Endothelial cell of umbilical vein (primary cell): ENCODE results near the gene HSPB2. TPM values are rescaled to one million over a fixed set of nuclear protein-coding genes. Genes with fewer than 3 reads are reported as not detected.

ENCODE experiments used
- BruUV-seq: library from RNA; stranded (reverse); fragments of 400-500 nt; replicated peaks from 2 replicates; lab custom pipeline; 2021; lab: Mats Ljungman, UMichigan
- CTCF ChIA-PET: fragments of 300-600, 350-600 bp; sonication (Branson Sonifier 250); formaldehyde crosslinking; loops from one replicate; lab custom pipeline; 2021; ENCODE audit warnings: antibody characterized with exemption, inconsistent platforms; lab: Charles Lee
- POLR2A ChIA-PET: fragments of 300-600, 350-600 bp; sonication (Branson Sonifier 250); formaldehyde crosslinking; loops from one replicate; lab custom pipeline; 2021; ENCODE audit warnings: antibody characterized with exemption, inconsistent platforms; lab: Charles Lee
- DNase-seq: peaks from one replicate; pipeline ENCODE4 v3.0.0-alpha.2; 2011; ENCODE audit warnings: low read depth, low spot score
- FAIRE-seq: peaks from 2 replicates; lab custom pipeline; 2011; peaks lifted over from hg19 to GRCh38; lab: Jason Lieb, UNC
- H2AFZ ChIP-seq: 2 replicates; pipeline ENCODE4 v1.6.0; 2012; ENCODE audit warnings: low read depth, low read length, control low read depth, inconsistent platforms
- H3K27ac ChIP-seq: 2 replicates; pipeline ENCODE4 v1.5.1; 2011; ENCODE audit warnings: low read depth, mild to moderate bottlenecking, control low read depth, low read length, moderate library complexity; ENCODE audit not compliant: insufficient read depth
- H3K27me3 ChIP-seq, 2 experiments: 2 replicates each; pipeline versions ENCODE4 v1.6.0 to v1.6.1; 2011; ENCODE audit warnings: low read length in 2 of 2, mixed read lengths in 1 of 2; ENCODE audit not compliant: control insufficient read depth in 2 of 2, insufficient read depth in 2 of 2
- H3K36me3 ChIP-seq, 2 experiments: 2 replicates in 1 of 2; 3 replicates in 1 of 2; pipeline ENCODE4 v1.5.1; 2011; ENCODE audit warnings: low read length in 2 of 2, mild to moderate bottlenecking in 1 of 2, moderate library complexity in 1 of 2; ENCODE audit not compliant: control insufficient read depth in 2 of 2, insufficient read depth in 2 of 2; ENCODE audit errors: extremely low read depth in 1 of 2
- H3K4me1 ChIP-seq: 3 replicates; pipeline ENCODE4 v1.5.1; 2011; ENCODE audit warnings: mild to moderate bottlenecking, low read length; ENCODE audit not compliant: control insufficient read depth, insufficient read depth; ENCODE audit errors: extremely low read depth
- H3K4me2 ChIP-seq: 2 replicates; pipeline ENCODE4 v1.6.1; 2011; ENCODE audit warnings: low read length, control low read depth, mixed read lengths; ENCODE audit not compliant: insufficient read depth
- H3K4me3 ChIP-seq, 3 experiments: fragments of 200-600 bp in 1 of 3; sonication (generic), shearing (Covaris generic) in 1 of 3; replicated peaks in 1 of 3; 2 replicates each; pipeline ENCODE4 v1.5.1; 2011 to 2016; ENCODE audit warnings: control low read depth in 3 of 3, low read length in 3 of 3, mild to moderate bottlenecking in 2 of 3, inconsistent platforms in 1 of 3, low read depth in 1 of 3, moderate library complexity in 1 of 3; ENCODE audit not compliant: insufficient read depth in 1 of 3
- H3K79me2 ChIP-seq: 2 replicates; pipeline ENCODE4 v1.6.0; 2012; ENCODE audit warnings: low read length, inconsistent platforms; ENCODE audit not compliant: control insufficient read depth, insufficient read depth
- H3K9ac ChIP-seq: replicated peaks from 2 replicates; pipeline ENCODE3; 2011; ENCODE audit warnings: low read length, control low read depth; ENCODE audit not compliant: insufficient read depth; ENCODE audit errors: extremely low read depth
- H3K9me1 ChIP-seq: replicated peaks from 3 replicates; pipeline ENCODE4 v1.6.0; 2011; ENCODE audit warnings: mild to moderate bottlenecking, low read length; ENCODE audit not compliant: control insufficient read depth, insufficient read depth; ENCODE audit errors: extremely low read depth
- H3K9me3 ChIP-seq: replicated peaks from 2 replicates; pipeline ENCODE4 v1.5.1; 2012; ENCODE audit warnings: low read length, inconsistent platforms; ENCODE audit not compliant: control insufficient read depth, insufficient read depth
- H4K20me1 ChIP-seq: replicated peaks from 2 replicates; pipeline ENCODE3; 2011; ENCODE audit warnings: mild to moderate bottlenecking, low read length; ENCODE audit not compliant: control insufficient read depth, insufficient read depth; ENCODE audit errors: extremely low read depth
- EZH2 ChIP-seq: IDR thresholded peaks from 2 replicates; pipeline ENCODE4 v1.6.1; 2012; ENCODE audit warnings: borderline replicate concordance, low read depth, mild to moderate bottlenecking, moderate library complexity, low read length, inconsistent platforms; ENCODE audit not compliant: severe bottlenecking
- FOS ChIP-seq: IDR thresholded peaks from 2 replicates; pipeline ENCODE4 v1.6.1; 2011; ENCODE audit warnings: mild to moderate bottlenecking, low read length, moderate library complexity, borderline replicate concordance; ENCODE audit not compliant: insufficient read depth
- GATA2 ChIP-seq: IDR thresholded peaks from 2 replicates; pipeline ENCODE4 v1.7.0; 2011; ENCODE audit warnings: low read depth, mild to moderate bottlenecking, moderate library complexity, mixed read lengths, low read length; ENCODE audit not compliant: insufficient read length, insufficient read depth
- JUN ChIP-seq: IDR thresholded peaks from 2 replicates; pipeline ENCODE4 v1.6.1; 2011; ENCODE audit warnings: borderline replicate concordance, low read depth; ENCODE audit not compliant: insufficient read length, insufficient read depth
- MYC ChIP-seq: IDR thresholded peaks from one replicate; pipeline ENCODE4 v1.6.1; 2011; ENCODE audit warnings: mild to moderate bottlenecking, low read depth, low read length
- POLR2A ChIP-seq: IDR thresholded peaks from 2 replicates; pipeline ENCODE4 v1.6.1; 2012; ENCODE audit warnings: low read depth, mild to moderate bottlenecking, control low read depth, low read length
- POLR2AphosphoS5 ChIP-seq: IDR thresholded peaks from 2 replicates; pipeline ENCODE4 v1.6.1; 2012; ENCODE audit warnings: low read depth, mild to moderate bottlenecking, control low read depth, low read length, moderate library complexity; ENCODE audit not compliant: insufficient read depth
- dilution Hi-C: fragments of 300-500 bp; cut with MboI; formaldehyde crosslinking; loops from one replicate; pipeline ENCODE4 v1.15.0; 2019; ENCODE audit warnings: low sequenced_read_pairs; ENCODE audit not compliant: extremely low pct_ligation_motif_present
- intact Hi-C: fragments of 100-400 bp; cut with micrococcal nuclease; formaldehyde crosslinking; loops from one replicate; pipeline ENCODE4 v1.10.0; 2022
- polyA plus RNA-seq, 4 experiments: library from polyadenylated mRNA; depleted of rRNA in 3 of 4; stranded (reverse) in 3 of 4; unstranded in 1 of 4; fragments of >200 nt; gene quantifications; 2 replicates each; pipeline versions ENCODE4 v1.2.1 to v1.2.3, GENCODE V29; 2011 to 2012; ENCODE audit warnings: missing spikeins in 1 of 4
- total RNA-seq: library from RNA; stranded (reverse); gene quantifications from 2 replicates; pipeline ENCODE4 v1.2.3, GENCODE V29; 2021
- TF ChIP-seq, protein P1 (sequence below): IDR thresholded peaks from 2 replicates; pipeline ENCODE4 v1.6.1; 2011; ENCODE audit not compliant: insufficient read depth, insufficient read length
- TF ChIP-seq, protein P2 (sequence below), 2 donors: IDR thresholded peaks; 1 replicate in 1 of 2; 2 replicates in 1 of 2; pipeline ENCODE4 v1.5.1; 2011; ENCODE audit warnings: low read length in 2 of 2, mild to moderate bottlenecking in 2 of 2, moderate library complexity in 2 of 2, control low read depth in 1 of 2, inconsistent platforms in 1 of 2, low read depth in 1 of 2; ENCODE audit not compliant: insufficient read depth in 1 of 2; ENCODE audit errors: extremely low read depth in 1 of 2

HSPB2 gene
- total and polyA plus RNA-seq, 2 donors (not counting 3 experiments of a cell fraction or from before 2014, with no cell fraction given) = not detected

DNA sequence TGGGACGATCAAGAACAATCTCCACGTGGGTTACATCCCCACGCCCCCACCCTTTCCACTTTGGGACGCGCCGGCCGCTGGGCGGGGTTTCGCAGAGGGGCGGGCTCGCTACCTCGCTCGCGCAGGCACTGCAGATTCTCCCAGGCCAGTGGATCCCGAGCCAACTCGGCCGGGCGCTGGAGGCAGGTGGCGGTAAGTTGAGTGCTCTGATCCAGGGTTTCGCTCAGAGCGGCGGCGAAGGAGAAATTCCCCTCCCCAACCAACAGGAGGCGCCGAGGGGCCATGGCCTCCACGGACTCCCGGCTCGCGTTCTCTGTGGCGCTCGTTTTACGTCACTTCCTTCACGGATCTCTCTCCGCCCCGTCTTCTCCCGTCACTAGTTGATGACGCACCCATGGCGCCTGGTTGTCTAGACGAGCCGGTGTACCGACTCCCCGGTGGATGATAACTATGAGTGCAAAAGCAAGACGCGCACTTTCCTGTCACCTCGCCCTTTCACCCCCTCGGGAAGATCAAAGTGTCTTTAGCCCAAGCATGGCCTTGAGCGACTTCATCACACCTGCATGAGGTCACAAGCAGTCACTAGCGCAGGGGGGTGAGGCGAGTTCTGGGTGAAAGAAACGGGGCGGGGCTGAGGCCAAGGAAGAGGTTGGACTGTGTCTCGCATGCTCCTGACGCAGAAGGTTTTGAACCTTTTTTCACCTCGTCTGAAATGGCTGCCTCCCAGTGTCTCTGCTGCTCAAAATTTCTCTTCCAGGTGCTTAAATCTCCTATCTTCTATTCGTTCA lies 33.5 kb upstream of the HSPB2 start, which contains the start of the genes CFAP68 and FDXACB1:
CFAP68 (plus strand) TSS at position 693 of the 788 bp plus-strand sequence; CDS start at position 713, 20 bp downstream.
FDXACB1 (minus strand) TSS at position 317 of the 788 bp plus-strand sequence; CDS start at position 284, 33 bp downstream.
- H3K9me1 ChIP-seq = no peaks in the 10 kb centered on the region
- peak within 1 kb of the TSS; percentile 92 for H3K4me2 ChIP-seq
- peak within 1 kb of the TSS; percentile 93 for H3K27ac ChIP-seq
- H3K36me3 ChIP-seq = no peaks in the 10 kb centered on the region
- TF ChIP-seq JUN = peak; percentile 39
- TF ChIP-seq, protein P1, sequence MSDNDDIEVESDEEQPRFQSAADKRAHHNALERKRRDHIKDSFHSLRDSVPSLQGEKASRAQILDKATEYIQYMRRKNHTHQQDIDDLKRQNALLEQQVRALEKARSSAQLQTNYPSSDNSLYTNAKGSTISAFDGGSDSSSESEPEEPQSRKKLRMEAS = peak; percentile 16
- peak; percentile 69 for TF ChIP-seq POLR2A
- TF ChIP-seq GATA2 = no peak
- TF ChIP-seq POLR2AphosphoS5 = peak; percentile 66
- peak; percentile 27 for TF ChIP-seq FOS
- no peak for TF ChIP-seq EZH2
- TF ChIP-seq, protein P2, sequence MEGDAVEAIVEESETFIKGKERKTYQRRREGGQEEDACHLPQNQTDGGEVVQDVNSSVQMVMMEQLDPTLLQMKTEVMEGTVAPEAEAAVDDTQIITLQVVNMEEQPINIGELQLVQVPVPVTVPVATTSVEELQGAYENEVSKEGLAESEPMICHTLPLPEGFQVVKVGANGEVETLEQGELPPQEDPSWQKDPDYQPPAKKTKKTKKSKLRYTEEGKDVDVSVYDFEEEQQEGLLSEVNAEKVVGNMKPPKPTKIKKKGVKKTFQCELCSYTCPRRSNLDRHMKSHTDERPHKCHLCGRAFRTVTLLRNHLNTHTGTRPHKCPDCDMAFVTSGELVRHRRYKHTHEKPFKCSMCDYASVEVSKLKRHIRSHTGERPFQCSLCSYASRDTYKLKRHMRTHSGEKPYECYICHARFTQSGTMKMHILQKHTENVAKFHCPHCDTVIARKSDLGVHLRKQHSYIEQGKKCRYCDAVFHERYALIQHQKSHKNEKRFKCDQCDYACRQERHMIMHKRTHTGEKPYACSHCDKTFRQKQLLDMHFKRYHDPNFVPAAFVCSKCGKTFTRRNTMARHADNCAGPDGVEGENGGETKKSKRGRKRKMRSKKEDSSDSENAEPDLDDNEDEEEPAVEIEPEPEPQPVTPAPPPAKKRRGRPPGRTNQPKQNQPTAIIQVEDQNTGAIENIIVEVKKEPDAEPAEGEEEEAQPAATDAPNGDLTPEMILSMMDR (IDR thresholded peaks at IDR 0.05; ENCODE audit: extremely low read depth in 1 of 2, insufficient read depth in 1 of 2, low read depth in 1 of 2, low read length in 2 of 2) = peak; percentile 97 to 98
- TF ChIP-seq MYC = no peak
- DNase-seq = peak; percentile 98
- no peaks in the 10 kb centered on the region for H3K79me2 ChIP-seq
- H2AFZ ChIP-seq = peak within 1 kb of the TSS; percentile 86
- CTCF ChIA-PET = interaction anchor here (1.1 to 1.7 kb wide), 2 partner anchors 8 to 103 kb away, joined by 3 to 10 read pairs; partner anchors contain the start of gene ALG9
- intact Hi-C loops = loop anchor here (1.0 to 2.0 kb wide), 13 partner anchors 48 to 401 kb away; partner anchors contain the start of genes BCO2, DIXDC1, DLAT and NKAPD1
- dilution Hi-C loops = no loop called here
- TSS peak; percentile 87 for BruUV-seq
- peaks cover 21% of the 10 kb centered on the region for H3K4me1 ChIP-seq
- no peaks in the 10 kb centered on the region for H3K9me3 ChIP-seq
- no peaks in the 10 kb centered on the region for H3K27me3 ChIP-seq
- peak within 1 kb of the TSS; percentile 53 to 84 (median 62) for H3K4me3 ChIP-seq
- H3K9ac ChIP-seq = peak within 1 kb of the TSS; percentile 95
- peak; percentile 97 for FAIRE-seq
- no peaks in the 10 kb centered on the region for H4K20me1 ChIP-seq
- POLR2A ChIA-PET = no interaction called here
